ENCODE data around the gene CLEC16A.

GRCh38 chr16:10959161-10959560, 14.8 kb downstream of the CLEC16A start:
- no peak for TF ChIP-seq POLR2A (IDR thresholded peaks at IDR 0.05)
- no peak for TF ChIP-seq CTCF (IDR thresholded peaks at IDR 0.05)

All from transverse colon (tissue), 3 donors.